RWPE2 (cell line): ENCODE results near the gene DLGAP4.

Experiments
- ATAC-seq: fragments of 200-7000 bp; cut with Tn5 transposase; 3 replicates; pipeline ENCODE4 v1.9.1; 2021; ENCODE audit warnings: low read depth
- DNase-seq: peaks from one replicate; pipeline ENCODE4 v3.0.0-alpha.2; 2020; ENCODE audit warnings: low spot score
- H3K27ac ChIP-seq: fragments of 450-650 bp; 2 replicates; pipeline ENCODE4 v1.5.1; 2017; ENCODE audit warnings: mild to moderate bottlenecking; ENCODE audit not compliant: poor library complexity, severe bottlenecking
- H3K27me3 ChIP-seq: fragments of 250-450 bp; sonication (Bioruptor Pico); 2 replicates; pipeline ENCODE4 v1.5.1; 2021; ENCODE audit warnings: mild to moderate bottlenecking, moderate library complexity; ENCODE audit not compliant: insufficient read depth, poor library complexity, severe bottlenecking
- H3K36me3 ChIP-seq: fragments of 250-450 bp; sonication (Bioruptor Pico); 2 replicates; pipeline ENCODE4 v1.5.1; 2020; ENCODE audit warnings: low read depth, mild to moderate bottlenecking, moderate library complexity
- H3K4me1 ChIP-seq: fragments of 250-450 bp; sonication (Bioruptor Pico); 2 replicates; pipeline ENCODE4 v1.5.1; 2021; ENCODE audit warnings: mild to moderate bottlenecking, moderate library complexity; ENCODE audit not compliant: insufficient read depth, poor library complexity, severe bottlenecking
- H3K4me3 ChIP-seq: fragments of 250-450 bp; sonication (Bioruptor Pico); 2 replicates; pipeline ENCODE4 v1.5.1; 2021; ENCODE audit warnings: mild to moderate bottlenecking, moderate library complexity; ENCODE audit not compliant: severe bottlenecking
- H3K9me3 ChIP-seq: fragments of 250-450 bp; sonication (Bioruptor Pico); 2 replicates; pipeline ENCODE4 v1.5.1; 2021; ENCODE audit warnings: mild to moderate bottlenecking, moderate library complexity; ENCODE audit not compliant: severe bottlenecking
- TF ChIP-seq, protein P1 (sequence below): fragments of 450-650 bp; IDR thresholded peaks from one replicate; pipeline ENCODE4 v1.5.1; 2017; ENCODE audit warnings: mild to moderate bottlenecking, moderate library complexity; ENCODE audit not compliant: poor library complexity, severe bottlenecking

DLGAP4 gene

DNA sequence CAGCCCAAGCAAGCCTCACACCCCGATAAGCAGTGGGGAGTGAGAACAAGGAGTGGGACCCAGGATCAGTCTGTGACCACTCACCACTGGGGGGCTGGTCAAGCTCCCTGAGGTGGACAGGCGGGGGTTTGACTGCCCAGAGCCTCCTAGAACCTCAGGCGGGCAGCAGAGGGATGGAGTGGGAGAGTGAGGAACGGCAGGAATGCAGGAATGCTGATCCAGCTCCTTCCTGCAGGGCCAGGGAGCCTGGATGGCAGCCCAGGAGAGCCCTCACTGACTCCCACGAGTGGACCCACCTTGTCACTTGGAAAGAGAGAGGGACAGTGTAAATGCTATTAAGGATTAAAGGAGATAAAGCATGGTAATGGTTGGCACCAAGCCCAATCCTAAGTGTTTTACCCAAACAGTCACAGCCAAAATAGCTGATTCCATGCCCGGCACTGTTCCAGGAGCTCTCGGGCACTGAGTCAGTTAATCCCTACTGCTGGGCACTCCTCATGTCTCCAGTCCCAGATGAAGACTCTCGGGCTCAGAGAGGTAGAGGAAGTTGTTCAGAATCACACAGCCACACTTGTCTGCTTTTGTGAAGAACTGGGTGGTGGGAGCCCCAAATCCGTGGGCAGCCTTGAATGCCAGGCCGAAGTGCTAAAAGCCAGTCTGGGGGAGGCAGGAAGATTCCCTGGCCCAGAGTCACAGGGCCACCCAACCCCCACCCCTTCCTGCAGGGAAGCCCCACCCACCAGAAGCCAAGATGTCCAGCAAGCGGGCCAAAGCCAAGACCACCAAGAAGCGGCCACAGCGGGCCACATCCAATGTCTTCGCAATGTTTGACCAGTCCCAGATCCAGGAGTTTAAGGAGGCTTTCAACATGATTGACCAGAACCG, 238.2 kb downstream of the DLGAP4 start:
- Histone ChIP-seq H3K4me1 (no peaks in the 10 kb centered on the region), H3K9me3 (no peaks in the 10 kb centered on the region), H3K4me3 (no peak overlapping the region), H3K27ac (no peak overlapping the region), H3K36me3 (peaks cover 9% of the 10 kb centered on the region), H3K27me3 (no peaks in the 10 kb centered on the region)
- peak; percentile 5; the same call in 2 of the 3 replicates for ATAC-seq
- TF ChIP-seq, protein P1, sequence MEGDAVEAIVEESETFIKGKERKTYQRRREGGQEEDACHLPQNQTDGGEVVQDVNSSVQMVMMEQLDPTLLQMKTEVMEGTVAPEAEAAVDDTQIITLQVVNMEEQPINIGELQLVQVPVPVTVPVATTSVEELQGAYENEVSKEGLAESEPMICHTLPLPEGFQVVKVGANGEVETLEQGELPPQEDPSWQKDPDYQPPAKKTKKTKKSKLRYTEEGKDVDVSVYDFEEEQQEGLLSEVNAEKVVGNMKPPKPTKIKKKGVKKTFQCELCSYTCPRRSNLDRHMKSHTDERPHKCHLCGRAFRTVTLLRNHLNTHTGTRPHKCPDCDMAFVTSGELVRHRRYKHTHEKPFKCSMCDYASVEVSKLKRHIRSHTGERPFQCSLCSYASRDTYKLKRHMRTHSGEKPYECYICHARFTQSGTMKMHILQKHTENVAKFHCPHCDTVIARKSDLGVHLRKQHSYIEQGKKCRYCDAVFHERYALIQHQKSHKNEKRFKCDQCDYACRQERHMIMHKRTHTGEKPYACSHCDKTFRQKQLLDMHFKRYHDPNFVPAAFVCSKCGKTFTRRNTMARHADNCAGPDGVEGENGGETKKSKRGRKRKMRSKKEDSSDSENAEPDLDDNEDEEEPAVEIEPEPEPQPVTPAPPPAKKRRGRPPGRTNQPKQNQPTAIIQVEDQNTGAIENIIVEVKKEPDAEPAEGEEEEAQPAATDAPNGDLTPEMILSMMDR = no peak
- DNase-seq = no peak

DNA sequence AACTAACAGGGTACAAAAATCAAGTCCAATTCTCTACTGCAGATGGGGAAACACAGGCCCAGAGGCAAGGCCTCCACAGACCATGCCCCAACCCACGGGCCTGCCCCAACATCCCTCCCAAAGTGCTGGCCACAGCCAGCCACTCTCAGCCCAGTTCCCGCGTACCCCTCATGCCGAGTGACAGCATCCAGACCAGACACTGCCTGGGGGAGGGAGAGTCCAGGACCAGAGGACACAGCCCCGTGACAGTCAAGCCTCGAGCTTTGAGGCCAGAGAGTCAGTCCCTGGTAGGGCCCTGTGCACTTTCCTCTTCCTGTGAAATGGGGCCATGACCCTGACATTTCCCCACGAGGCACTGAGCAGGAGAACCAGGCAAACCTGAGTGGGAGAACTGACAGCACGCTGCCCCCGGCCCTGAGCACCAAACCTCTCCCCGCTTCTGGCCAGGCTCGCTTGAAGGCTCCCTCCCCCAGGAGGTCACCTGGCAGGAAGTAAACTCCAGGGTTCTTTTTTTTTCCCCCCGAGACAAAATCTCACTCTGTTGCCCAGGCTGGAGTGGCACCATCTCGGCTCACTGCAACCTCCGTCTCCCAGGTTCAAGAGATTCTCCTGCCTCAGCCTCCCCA, 240.1 kb downstream of the DLGAP4 start:
- Histone ChIP-seq H3K27me3 (no peaks in the 10 kb centered on the region), H3K4me3 (no peak overlapping the region), H3K9me3 (no peaks in the 10 kb centered on the region), H3K27ac (no peak overlapping the region), H3K4me1 (no peaks in the 10 kb centered on the region), H3K36me3 (peaks cover 9% of the 10 kb centered on the region)
- ATAC-seq (no peak), DNase-seq (no peak)
- TF ChIP-seq, protein P1 = no peak

DNA sequence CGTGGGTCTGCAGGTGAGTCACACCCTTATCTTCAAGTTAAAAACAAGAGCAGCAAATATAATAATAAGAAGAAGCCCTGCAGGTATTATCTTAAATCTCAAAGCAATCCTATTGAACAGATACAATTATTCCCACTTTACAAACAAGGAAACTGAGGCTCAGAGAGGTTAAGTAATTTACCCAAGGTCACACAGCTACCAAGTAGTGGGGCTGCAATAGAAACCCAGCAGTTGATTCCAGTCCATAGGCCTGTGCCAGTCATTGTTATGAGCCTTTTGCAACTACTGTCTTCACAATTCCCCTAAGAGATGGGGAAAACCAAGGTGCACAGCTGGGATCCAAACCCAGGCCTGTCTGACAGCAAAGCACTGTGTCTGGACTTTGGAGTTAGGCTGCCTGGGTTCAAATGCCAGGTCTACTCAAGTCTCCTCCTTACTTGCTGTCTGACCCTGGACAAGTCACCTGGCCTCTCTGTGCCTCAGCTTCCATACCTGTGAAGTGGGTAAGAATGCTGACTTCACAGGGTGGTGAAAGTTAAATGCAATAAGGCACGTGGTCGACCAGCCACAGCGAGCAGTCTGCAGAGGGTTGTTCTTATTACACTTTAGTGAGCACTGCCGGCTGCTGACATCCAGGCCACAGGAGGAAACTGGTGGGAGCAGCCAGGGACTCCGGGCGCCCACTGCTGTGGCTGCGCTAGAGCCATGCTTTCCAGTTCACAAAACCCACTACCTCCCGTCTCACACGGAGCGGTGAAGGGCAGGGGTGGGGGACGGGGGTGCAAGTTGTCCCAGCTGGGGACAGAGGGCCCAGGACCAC, 241.3 kb downstream of the DLGAP4 start:
- no peaks in the 10 kb centered on the region for H3K4me1 ChIP-seq
- peaks cover 9% of the 10 kb centered on the region for H3K36me3 ChIP-seq
- no peak overlapping the region for H3K4me3 ChIP-seq
- H3K27me3 ChIP-seq = no peaks in the 10 kb centered on the region
- H3K9me3 ChIP-seq = no peaks in the 10 kb centered on the region
- TF ChIP-seq, protein P1 = no peak
- DNase-seq = no peak
- ATAC-seq = no peak
- no peak overlapping the region for H3K27ac ChIP-seq

DNA sequence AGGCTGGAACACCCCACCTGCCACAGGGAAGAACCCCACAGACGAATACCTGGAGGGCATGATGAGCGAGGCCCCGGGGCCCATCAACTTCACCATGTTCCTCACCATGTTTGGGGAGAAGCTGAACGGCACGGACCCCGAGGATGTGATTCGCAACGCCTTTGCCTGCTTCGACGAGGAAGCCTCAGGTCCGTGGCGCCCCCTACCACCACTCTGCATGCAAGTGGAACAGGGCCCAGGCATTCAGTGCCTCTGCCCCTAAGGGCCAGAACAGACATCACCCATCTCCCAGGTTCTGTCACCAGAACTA, 241.8 kb downstream of the DLGAP4 start:
- Histone ChIP-seq H3K36me3 (peaks cover 9% of the 10 kb centered on the region), H3K4me1 (no peaks in the 10 kb centered on the region), H3K4me3 (no peak overlapping the region), H3K9me3 (no peaks in the 10 kb centered on the region), H3K27me3 (no peaks in the 10 kb centered on the region), H3K27ac (no peak overlapping the region)
- ATAC-seq (no peak), DNase-seq (peak; percentile 90)
- TF ChIP-seq, protein P1 = peak; percentile 35
